ENCODE data around the gene CSNK1D. TPM values are rescaled to one million over a fixed set of nuclear protein-coding genes. Genes with fewer than 3 reads are reported as not detected.

Gene CSNK1D
- total and polyA plus RNA-seq, 10 of the 15 experiments (the other 5 are each of a cell fraction or from before 2014, with no cell fraction given) = 5.7 to 105 (median 58.1) TPM

- SMC1A ChIA-PET (ENCODE audit: uncharacterized antibody, unreplicated experiment) = interaction anchor here (2.2 kb wide), 1 partner anchor 17 kb away, joined by 10 read pairs; no protein-coding TSS in a partner anchor
- FAIRE-seq (no peak), DNase-seq (ENCODE audit: low read depth, low spot score) (no peak), ATAC-seq (no peak)
- H3K27me3 ChIP-seq (replicated peaks in 1 of 2; ENCODE audit: control insufficient read depth in 2 of 2, insufficient read depth in 2 of 2, low read length in 1 of 2) = peaks cover 0 to 2% of the 10 kb centered on the region in 2 experiments; a peak in 3 of 4 replicates
- in situ Hi-C loops (cut with MboI) = no loop called here
- 95% methylated on average over 20 of the region's 20 CpGs for WGBS (ENCODE audit: insufficient coverage, insufficient replicate concordance, low lambda C conversion rate, missing lambda C conversion rate)
- intact Hi-C loops (cut with micrococcal nuclease; ENCODE audit: unreplicated experiment) = no loop called here
- H3K9ac ChIP-seq (ENCODE audit: control insufficient read depth, insufficient read depth, low read length) = no peak overlapping the region
- CTCF ChIA-PET = interaction anchor here (0.6 kb wide), 1 partner anchor 15 kb away, joined by 3 read pairs; no protein-coding TSS in a partner anchor
- no peak overlapping the region for H3K4me2 ChIP-seq (ENCODE audit: control insufficient read depth, insufficient read depth)
- POLR2A ChIA-PET = no interaction called here
- no peak overlapping the region for H3K27ac ChIP-seq (ENCODE audit: control insufficient read depth, insufficient read depth)
- H2AFZ ChIP-seq (ENCODE audit: control insufficient read depth, low read depth, low read length) = no peak overlapping the region
- RAD21 ChIA-PET (ENCODE audit: unreplicated experiment) = no interaction called here
- TF ChIP-seq WRNIP1 (IDR thresholded peaks at IDR 0.05; ENCODE audit: borderline replicate concordance, low read depth, low read length) (no peak), EZH2 (IDR thresholded peaks at IDR 0.05; ENCODE audit: borderline replicate concordance, control insufficient read depth, low read depth, low read length) (no peak), CBX3 (IDR thresholded peaks at IDR 0.05; ENCODE audit: borderline replicate concordance, low read depth) (no peak)
- no peaks in the 10 kb centered on the region for H3K79me2 ChIP-seq (ENCODE audit: control insufficient read depth, insufficient read depth, low read length)
- H3K4me3 ChIP-seq = no peak overlapping the region
- no peaks in the 10 kb centered on the region for H4K20me1 ChIP-seq (ENCODE audit: control insufficient read depth, insufficient read depth)
- H3K4me1 ChIP-seq (ENCODE audit: control insufficient read depth, insufficient read depth, low read length) = no peaks in the 10 kb centered on the region
- no peaks in the 10 kb centered on the region; the same call in 2 of the 3 replicates for H3K9me3 ChIP-seq (replicated peaks; ENCODE audit: control insufficient read depth, insufficient read depth, low read length)
- H3K36me3 ChIP-seq (ENCODE audit: control insufficient read depth in 2 of 2, insufficient read depth in 2 of 2, low read length in 1 of 2) = no peaks in the 10 kb centered on the region
- no TSS peak for BruUV-seq (replicated peaks)
Observed at GRCh38 chr17:82318169-82318498, 44.6 kb upstream of the CSNK1D start.

DNA sequence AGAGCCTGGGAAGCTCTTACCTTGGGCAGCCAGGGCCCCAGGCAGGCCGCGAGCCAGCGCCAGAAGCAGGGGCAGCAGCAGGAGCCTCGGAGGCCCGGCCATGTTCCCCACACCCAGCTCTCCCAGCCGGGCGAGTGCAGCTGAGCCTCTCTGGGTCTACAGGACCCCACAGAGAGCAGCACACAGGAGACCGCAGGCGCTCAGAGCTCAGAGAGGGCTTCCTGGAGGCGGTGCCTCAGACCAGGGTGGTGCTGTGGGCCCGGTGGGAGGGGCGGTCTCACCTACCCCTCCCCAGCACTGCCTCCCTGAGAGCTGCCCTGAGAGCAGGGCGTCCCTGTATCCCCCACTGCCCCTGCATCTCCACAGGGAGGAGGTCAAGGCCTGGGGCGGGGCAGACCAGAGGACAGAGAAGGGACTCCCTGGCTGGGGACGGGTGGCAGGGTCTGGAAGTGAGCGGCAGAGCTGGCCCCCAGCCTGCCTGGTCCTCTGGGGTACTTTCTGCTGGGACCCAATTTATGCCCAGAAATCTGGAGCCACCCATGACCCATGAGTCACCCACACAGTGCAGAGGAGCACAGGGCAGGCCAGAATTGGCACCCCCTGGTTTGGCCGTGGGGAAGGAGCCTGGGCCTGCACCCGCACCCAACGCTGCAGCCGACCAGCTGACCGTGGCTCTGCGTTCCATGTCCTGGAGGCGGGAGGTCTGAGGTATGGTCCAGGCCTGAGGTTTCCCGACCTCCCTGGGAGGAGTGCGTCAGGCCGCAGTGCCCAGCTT, 44.1 kb upstream of the CSNK1D start, which contains the start of gene CD7:
Gene CD7, minus strand, starts transcription at position 215 of the 775 bp plus-strand sequence. Its CDS starts 113 bp downstream, at position 102.
- no peak for TF ChIP-seq BCL11A (IDR thresholded peaks at IDR 0.05; ENCODE audit: low read depth, low read length)
- TF ChIP-seq ESRRA (IDR thresholded peaks at IDR 0.05; ENCODE audit: low read length) = no peak
- TF ChIP-seq POLR2A (IDR thresholded peaks at IDR 0.05; ENCODE audit: low read depth, low read length) = peak; percentile 31; the same call in 1 of the 2 replicates
- ChIA-PET SMC1A (ENCODE audit: uncharacterized antibody, unreplicated experiment) (interaction anchor here (2.2 kb wide), 1 partner anchor 16 kb away, joined by 10 read pairs; no protein-coding TSS in a partner anchor), POLR2A (interaction anchor here (0.5 to 0.8 kb wide), 2 partner anchors 19 to 44 kb away, joined by 3 read pairs; partner anchors contain the start of gene CSNK1D), CTCF (interaction anchor here (0.6 to 2.0 kb wide), 5 partner anchors 12 to 82 kb away, joined by 3 to 5 read pairs (median 3); no protein-coding TSS in a partner anchor), RAD21 (ENCODE audit: unreplicated experiment) (interaction anchor here (2.4 kb wide), 1 partner anchor 15 kb away, joined by 7 read pairs; no protein-coding TSS in a partner anchor)
- Histone ChIP-seq H4K20me1 (ENCODE audit: control insufficient read depth, insufficient read depth) (no peaks in the 10 kb centered on the region), H3K27me3 (replicated peaks in 1 of 2; ENCODE audit: control insufficient read depth in 2 of 2, insufficient read depth in 2 of 2, low read length in 1 of 2) (peaks cover 0 to 2% of the 10 kb centered on the region in 2 experiments; a peak in 3 of 4 replicates), H3K4me3 (no peak within 1 kb of the TSS), H3K9ac (ENCODE audit: control insufficient read depth, insufficient read depth, low read length) (no peak within 1 kb of the TSS), H3K79me2 (ENCODE audit: control insufficient read depth, insufficient read depth, low read length) (no peaks in the 10 kb centered on the region), H2AFZ (ENCODE audit: control insufficient read depth, low read depth, low read length) (no peak within 1 kb of the TSS), H3K9me3 (replicated peaks; ENCODE audit: control insufficient read depth, insufficient read depth, low read length) (no peaks in the 10 kb centered on the region; the same call in 2 of the 3 replicates), H3K36me3 (ENCODE audit: control insufficient read depth in 2 of 2, insufficient read depth in 2 of 2, low read length in 1 of 2) (no peaks in the 10 kb centered on the region), H3K4me2 (ENCODE audit: control insufficient read depth, insufficient read depth) (no peak within 1 kb of the TSS), H3K4me1 (ENCODE audit: control insufficient read depth, insufficient read depth, low read length) (no peaks in the 10 kb centered on the region), H3K27ac (ENCODE audit: control insufficient read depth, insufficient read depth) (no peak within 1 kb of the TSS)
- intact Hi-C loops (cut with micrococcal nuclease; ENCODE audit: unreplicated experiment) (no loop called here), in situ Hi-C loops (cut with MboI) (no loop called here)
- BruUV-seq (replicated peaks) = no TSS peak
- WGBS (ENCODE audit: insufficient coverage, insufficient replicate concordance, low lambda C conversion rate, missing lambda C conversion rate) = 67% methylated on average over 25 of the region's 26 CpGs
- no peak for FAIRE-seq
- ATAC-seq = no peak
- DNase-seq (ENCODE audit: low read depth, low spot score) = no peak

Measured in GM12878 (cell line).